Measurements from ENCODE around the gene TPST1.
"Not testable (repeated sequence)": the region's sequence is repeated elsewhere in the genome, so short reads cannot be mapped to it uniquely, and the experiment has no call there.

The TPST1 gene

GRCh38 chr7:66189695-66190503, 15.2 kb upstream of the TPST1 start:
- DNase-seq = no peak

GRCh38 chr7:66190504-66190857, 14.7 kb upstream of the TPST1 start:
- no peak for DNase-seq

GRCh38 chr7:66193146-66193725, 11.9 kb upstream of the TPST1 start:
- DNase-seq = no peak

- DNase-seq = no peak
These were observed 6.7 kb upstream of the TPST1 start for GRCh38 chr7:66198469-66198868.

- no peak for DNase-seq
These were observed 6.2 kb upstream of the TPST1 start for GRCh38 chr7:66198956-66199355.

- no peak for DNase-seq
These were observed 2.7 kb upstream of the TPST1 start for GRCh38 chr7:66202441-66202840.

- no peak for DNase-seq
These were observed 582 bp downstream of the TPST1 start for GRCh38 chr7:66205741-66206090.

- peak; percentile 15 for DNase-seq
These were observed 1.2 kb downstream of the TPST1 start for GRCh38 chr7:66206119-66206933.

- no peak for DNase-seq
These were observed 1.8 kb downstream of the TPST1 start for GRCh38 chr7:66206934-66207240.

GRCh38 chr7:66207540-66207939, 2.4 kb downstream of the TPST1 start:
- no peak for DNase-seq

- DNase-seq = peak; percentile 4
These were observed 6.3 kb downstream of the TPST1 start for GRCh38 chr7:66211429-66211828.

- peak; percentile 13 for DNase-seq
These were observed 8.5 kb downstream of the TPST1 start for GRCh38 chr7:66213637-66214036.

GRCh38 chr7:66216687-66217086, 11.6 kb downstream of the TPST1 start:
- DNase-seq = no peak

GRCh38 chr7:66219805-66220204, 14.7 kb downstream of the TPST1 start:
- DNase-seq = no peak

GRCh38 chr7:66221442-66221841, 16.3 kb downstream of the TPST1 start:
- DNase-seq = no peak

GRCh38 chr7:66227808-66228207, 22.7 kb downstream of the TPST1 start:
- DNase-seq = no peak

- not testable (repeated sequence) for DNase-seq
These were observed 26.4 kb downstream of the TPST1 start for GRCh38 chr7:66231326-66232216.

GRCh38 chr7:66233638-66234037, 28.5 kb downstream of the TPST1 start:
- no peak for DNase-seq

- DNase-seq = no peak
These were observed 31.7 kb downstream of the TPST1 start for GRCh38 chr7:66236713-66237303.

GRCh38 chr7:66237906-66238772, 33.0 kb downstream of the TPST1 start:
- no peak for DNase-seq

- DNase-seq = no peak
These were observed 33.8 kb downstream of the TPST1 start for GRCh38 chr7:66238773-66239466.

Measured in fibroblast of skin of back (primary cell).